22Rv1 (cell line): Measurements from ENCODE around the gene TMC4.

ENCODE experiments used
- ZFX ChIP-seq: fragments of 450-650 bp; IDR thresholded peaks from 2 replicates; pipeline ENCODE4 v1.6.1; 2017; ENCODE audit warnings: antibody characterized with exemption, borderline replicate concordance
- TF ChIP-seq, protein P1 (sequence below): fragments of 450-650 bp; IDR thresholded peaks from 2 replicates; pipeline ENCODE4 v1.5.1; 2017; ENCODE audit warnings: mild to moderate bottlenecking

DNA sequence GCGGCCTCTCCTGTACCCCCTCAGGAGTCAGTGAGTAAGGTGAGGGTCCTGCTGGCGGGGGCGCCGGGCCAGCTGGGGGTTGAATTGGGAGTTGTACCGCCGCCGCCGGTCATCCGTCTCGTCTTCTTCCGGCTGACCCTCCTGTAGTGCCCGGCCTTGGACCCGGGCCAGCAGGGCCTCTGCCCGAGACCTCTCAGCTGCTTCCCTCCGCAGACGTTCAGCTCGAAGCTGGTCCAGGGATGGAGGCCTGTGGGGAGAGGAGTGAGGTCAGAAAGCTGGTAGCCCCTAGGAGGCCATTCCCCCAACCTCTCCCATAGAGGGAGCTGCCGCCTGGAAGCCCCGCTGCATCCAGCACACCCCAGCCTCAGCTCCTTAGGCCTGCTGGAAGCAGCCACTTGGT, 17.3 kb downstream of the TMC4 start:
- TF ChIP-seq, protein P1, sequence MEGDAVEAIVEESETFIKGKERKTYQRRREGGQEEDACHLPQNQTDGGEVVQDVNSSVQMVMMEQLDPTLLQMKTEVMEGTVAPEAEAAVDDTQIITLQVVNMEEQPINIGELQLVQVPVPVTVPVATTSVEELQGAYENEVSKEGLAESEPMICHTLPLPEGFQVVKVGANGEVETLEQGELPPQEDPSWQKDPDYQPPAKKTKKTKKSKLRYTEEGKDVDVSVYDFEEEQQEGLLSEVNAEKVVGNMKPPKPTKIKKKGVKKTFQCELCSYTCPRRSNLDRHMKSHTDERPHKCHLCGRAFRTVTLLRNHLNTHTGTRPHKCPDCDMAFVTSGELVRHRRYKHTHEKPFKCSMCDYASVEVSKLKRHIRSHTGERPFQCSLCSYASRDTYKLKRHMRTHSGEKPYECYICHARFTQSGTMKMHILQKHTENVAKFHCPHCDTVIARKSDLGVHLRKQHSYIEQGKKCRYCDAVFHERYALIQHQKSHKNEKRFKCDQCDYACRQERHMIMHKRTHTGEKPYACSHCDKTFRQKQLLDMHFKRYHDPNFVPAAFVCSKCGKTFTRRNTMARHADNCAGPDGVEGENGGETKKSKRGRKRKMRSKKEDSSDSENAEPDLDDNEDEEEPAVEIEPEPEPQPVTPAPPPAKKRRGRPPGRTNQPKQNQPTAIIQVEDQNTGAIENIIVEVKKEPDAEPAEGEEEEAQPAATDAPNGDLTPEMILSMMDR, result no peak
- TF ChIP-seq ZFX, result no peak
